ENCODE results near the gene ASIC2. TPM values are rescaled to one million over a fixed set of nuclear protein-coding genes. Genes with fewer than 3 reads are reported as not detected.

Gene ASIC2
- total and polyA plus RNA-seq, 2 donors (not counting 1 experiment from before 2014, with no cell fraction given), result not detected

DNA sequence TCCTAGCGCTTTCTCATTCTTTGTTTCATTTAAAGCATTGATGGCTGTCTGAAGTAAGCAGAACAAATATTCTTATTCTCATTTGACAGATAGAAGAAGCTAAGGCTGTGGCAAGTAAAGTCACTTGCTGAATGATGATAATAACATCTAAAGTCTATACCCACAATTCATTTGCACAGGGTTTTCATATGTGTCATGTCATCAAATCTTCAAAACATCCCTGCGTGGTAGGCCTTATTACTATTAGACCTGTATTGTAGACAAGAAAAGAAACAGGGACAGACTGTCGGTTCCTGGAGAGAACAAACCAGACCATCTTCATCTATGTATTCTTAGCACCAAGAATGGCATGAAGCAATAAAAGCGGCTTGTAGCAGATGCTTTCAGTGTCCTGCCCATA is 85.9 kb downstream of the ASIC2 start:
- no peak for DNase-seq
- H3K27me3 Mint-ChIP-seq, result peaks cover 16% of the 10 kb centered on the region
- no peaks in the 10 kb centered on the region for H3K9me3 ChIP-seq (ENCODE audit: control extremely low read depth in 1 of 3, control insufficient read depth in 2 of 3, insufficient read depth in 1 of 3, low read length in 2 of 3)
- H3K9ac ChIP-seq (ENCODE audit: low read length), result no peak overlapping the region
- H4K20me1 ChIP-seq (ENCODE audit: control insufficient read depth, insufficient read depth, low read length, poor library complexity, severe bottlenecking), result no peaks in the 10 kb centered on the region
- no peak overlapping the region for H3K4me3 Mint-ChIP-seq
- no peaks in the 10 kb centered on the region for H3K36me3 ChIP-seq (replicated peaks in 1 of 2; ENCODE audit: control extremely low read depth in 1 of 2, control insufficient read depth in 1 of 2, extremely low read depth in 1 of 2, insufficient read depth in 2 of 2, low read length in 1 of 2)
- H3K9me3 Mint-ChIP-seq (ENCODE audit: insufficient read depth), result no peaks in the 10 kb centered on the region
- WGBS (ENCODE audit: insufficient coverage), result 97% methylated on average over 3 of the region's 4 CpGs
- ChIA-PET POLR2A (no interaction called here), CTCF (no interaction called here)
- intact Hi-C loops (cut with micrococcal nuclease), result no loop called here
- H3K27ac Mint-ChIP-seq, result no peak overlapping the region
- no peaks in the 10 kb centered on the region for H3K4me1 Mint-ChIP-seq
- peaks cover 0 to 3% (median 0%) of the 10 kb centered on the region in 4 experiments for H3K27me3 ChIP-seq (replicated peaks in 1 of 4; ENCODE audit: control extremely low read depth in 1 of 4, control insufficient read depth in 3 of 4, insufficient read depth in 4 of 4, low read length in 3 of 4)
- TF ChIP-seq EZH2 (IDR thresholded peaks at IDR 0.05; ENCODE audit: borderline replicate concordance, insufficient read depth, low read depth, low read length, poor library complexity, severe bottlenecking), result no peak
- TF ChIP-seq, protein P1, sequence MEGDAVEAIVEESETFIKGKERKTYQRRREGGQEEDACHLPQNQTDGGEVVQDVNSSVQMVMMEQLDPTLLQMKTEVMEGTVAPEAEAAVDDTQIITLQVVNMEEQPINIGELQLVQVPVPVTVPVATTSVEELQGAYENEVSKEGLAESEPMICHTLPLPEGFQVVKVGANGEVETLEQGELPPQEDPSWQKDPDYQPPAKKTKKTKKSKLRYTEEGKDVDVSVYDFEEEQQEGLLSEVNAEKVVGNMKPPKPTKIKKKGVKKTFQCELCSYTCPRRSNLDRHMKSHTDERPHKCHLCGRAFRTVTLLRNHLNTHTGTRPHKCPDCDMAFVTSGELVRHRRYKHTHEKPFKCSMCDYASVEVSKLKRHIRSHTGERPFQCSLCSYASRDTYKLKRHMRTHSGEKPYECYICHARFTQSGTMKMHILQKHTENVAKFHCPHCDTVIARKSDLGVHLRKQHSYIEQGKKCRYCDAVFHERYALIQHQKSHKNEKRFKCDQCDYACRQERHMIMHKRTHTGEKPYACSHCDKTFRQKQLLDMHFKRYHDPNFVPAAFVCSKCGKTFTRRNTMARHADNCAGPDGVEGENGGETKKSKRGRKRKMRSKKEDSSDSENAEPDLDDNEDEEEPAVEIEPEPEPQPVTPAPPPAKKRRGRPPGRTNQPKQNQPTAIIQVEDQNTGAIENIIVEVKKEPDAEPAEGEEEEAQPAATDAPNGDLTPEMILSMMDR (IDR thresholded peaks at IDR 0.05), result no peak
- H3K79me2 ChIP-seq (ENCODE audit: control insufficient read depth, insufficient read depth, low read length), result no peaks in the 10 kb centered on the region
- no peaks in the 10 kb centered on the region for H3K4me1 ChIP-seq (ENCODE audit: control insufficient read depth in 2 of 2, insufficient read depth in 2 of 2, low read length in 2 of 2)
- no peak overlapping the region for H3K4me3 ChIP-seq (ENCODE audit: control extremely low read depth in 1 of 5, extremely low read depth in 1 of 5, insufficient read depth in 1 of 5, low read depth in 2 of 5, low read length in 4 of 5)
- H2AFZ ChIP-seq (ENCODE audit: insufficient read depth, low read depth, low read length, poor library complexity, severe bottlenecking), result no peak overlapping the region
- no peak overlapping the region for H3K27ac ChIP-seq (ENCODE audit: low read length in 2 of 2)
- no peak overlapping the region for H3K4me2 ChIP-seq (replicated peaks; ENCODE audit: low read depth, low read length, poor library complexity, severe bottlenecking)
- ATAC-seq (ENCODE audit: low read depth), result no peak

DNA sequence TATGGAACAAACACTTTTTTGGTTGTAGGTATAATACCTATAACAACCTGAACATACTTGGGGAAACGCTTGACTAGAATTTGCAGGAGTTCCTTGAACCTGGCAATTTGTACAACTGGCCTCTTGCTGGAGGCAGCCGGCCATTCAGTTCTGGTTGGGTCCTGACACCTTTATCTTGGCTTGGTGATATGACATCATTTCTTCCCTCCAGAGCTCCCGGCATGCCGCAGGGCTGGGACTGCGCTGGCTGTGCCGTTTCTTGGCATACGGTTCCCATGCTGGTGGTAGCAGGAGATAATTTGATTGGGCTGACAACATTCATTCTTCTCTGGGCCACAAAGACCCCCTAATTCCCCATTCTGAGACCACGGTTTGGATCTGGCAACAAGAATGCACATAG is 87.5 kb downstream of the ASIC2 start:
- H3K4me1 Mint-ChIP-seq, result no peaks in the 10 kb centered on the region
- no peak overlapping the region for H3K4me2 ChIP-seq (replicated peaks; ENCODE audit: low read depth, low read length, poor library complexity, severe bottlenecking)
- TF ChIP-seq, protein P1 (IDR thresholded peaks at IDR 0.05), result no peak
- no peak for TF ChIP-seq EZH2 (IDR thresholded peaks at IDR 0.05; ENCODE audit: borderline replicate concordance, insufficient read depth, low read depth, low read length, poor library complexity, severe bottlenecking)
- ChIA-PET CTCF (no interaction called here), POLR2A (no interaction called here)
- H3K27ac ChIP-seq (ENCODE audit: low read length in 2 of 2), result no peak overlapping the region
- H3K27me3 Mint-ChIP-seq, result peaks cover 16% of the 10 kb centered on the region
- H3K79me2 ChIP-seq (ENCODE audit: control insufficient read depth, insufficient read depth, low read length), result no peaks in the 10 kb centered on the region
- H2AFZ ChIP-seq (ENCODE audit: insufficient read depth, low read depth, low read length, poor library complexity, severe bottlenecking), result no peak overlapping the region
- H3K4me3 Mint-ChIP-seq, result no peak overlapping the region
- no peak overlapping the region for H3K27ac Mint-ChIP-seq
- H3K9me3 Mint-ChIP-seq (ENCODE audit: insufficient read depth), result no peaks in the 10 kb centered on the region
- H3K4me1 ChIP-seq (ENCODE audit: control insufficient read depth in 2 of 2, insufficient read depth in 2 of 2, low read length in 2 of 2), result no peaks in the 10 kb centered on the region
- H3K27me3 ChIP-seq (replicated peaks in 1 of 4; ENCODE audit: control extremely low read depth in 1 of 4, control insufficient read depth in 3 of 4, insufficient read depth in 4 of 4, low read length in 3 of 4), result peaks cover 0 to 3% (median 0%) of the 10 kb centered on the region in 4 experiments
- H3K4me3 ChIP-seq (ENCODE audit: control extremely low read depth in 1 of 5, extremely low read depth in 1 of 5, insufficient read depth in 1 of 5, low read depth in 2 of 5, low read length in 4 of 5), result no peak overlapping the region
- WGBS (ENCODE audit: insufficient coverage), result 85% methylated on average over 2 of the region's 8 CpGs
- H4K20me1 ChIP-seq (ENCODE audit: control insufficient read depth, insufficient read depth, low read length, poor library complexity, severe bottlenecking), result no peaks in the 10 kb centered on the region
- no peak for DNase-seq
- H3K9ac ChIP-seq (ENCODE audit: low read length), result no peak overlapping the region
- no peaks in the 10 kb centered on the region for H3K36me3 ChIP-seq (replicated peaks in 1 of 2; ENCODE audit: control extremely low read depth in 1 of 2, control insufficient read depth in 1 of 2, extremely low read depth in 1 of 2, insufficient read depth in 2 of 2, low read length in 1 of 2)
- no peak for ATAC-seq (ENCODE audit: low read depth)
- H3K9me3 ChIP-seq (ENCODE audit: control extremely low read depth in 1 of 3, control insufficient read depth in 2 of 3, insufficient read depth in 1 of 3, low read length in 2 of 3), result no peaks in the 10 kb centered on the region
- intact Hi-C loops (cut with micrococcal nuclease), result no loop called here
